Measurements from ENCODE around the gene ITK.
"Not testable (repeated sequence)": the region's sequence is repeated elsewhere in the genome, so short reads cannot be mapped to it uniquely, and the experiment has no call there.

ITK gene

GRCh38 chr5:157213527-157214243, 33.0 kb downstream of the ITK start:
- no peak for DNase-seq

- no peak for DNase-seq
Measured at GRCh38 chr5:157214415-157214814, 33.8 kb downstream of the ITK start.

GRCh38 chr5:157214861-157215513, 34.3 kb downstream of the ITK start:
- DNase-seq, result no peak

- no peak for DNase-seq
Measured at GRCh38 chr5:157215514-157216167, 35.0 kb downstream of the ITK start.

- no peak for DNase-seq
Measured at GRCh38 chr5:157216391-157217142, 35.9 kb downstream of the ITK start.

GRCh38 chr5:157217289-157218024, 36.8 kb downstream of the ITK start:
- DNase-seq, result peak; percentile 76

- peak; percentile 41 for DNase-seq
Measured at GRCh38 chr5:157219491-157220271, 39.0 kb downstream of the ITK start.

GRCh38 chr5:157221959-157222358, 41.3 kb downstream of the ITK start:
- DNase-seq, result no peak

GRCh38 chr5:157222506-157223230, 42.0 kb downstream of the ITK start:
- peak; percentile 75 for DNase-seq

GRCh38 chr5:157225469-157226422, 45.1 kb downstream of the ITK start:
- DNase-seq, result no peak

GRCh38 chr5:157230610-157231009, 50.0 kb downstream of the ITK start:
- DNase-seq, result no peak

- no peak for DNase-seq
Measured at GRCh38 chr5:157232706-157233105, 52.1 kb downstream of the ITK start.

- DNase-seq, result no peak
Measured at GRCh38 chr5:157233515-157233914, 52.9 kb downstream of the ITK start.

- DNase-seq, result no peak
Measured at GRCh38 chr5:157236423-157236822, 55.8 kb downstream of the ITK start.

- no peak for DNase-seq
Measured at GRCh38 chr5:157241483-157241882, 60.8 kb downstream of the ITK start.

GRCh38 chr5:157244704-157245103, 64.1 kb downstream of the ITK start:
- DNase-seq, result not testable (repeated sequence)

GRCh38 chr5:157245476-157245875, 64.8 kb downstream of the ITK start:
- DNase-seq, result no peak

- no peak for DNase-seq
Measured at GRCh38 chr5:157245886-157246285, 65.2 kb downstream of the ITK start.

- peak; percentile 47 for DNase-seq
Measured at GRCh38 chr5:157247267-157247666, 66.6 kb downstream of the ITK start.

Measured in activated naive CD4-positive, alpha-beta T cell treated with Interleukin-2 at 50 U/mL for 16 hours (primary cell).